ENCODE measurements around the gene PTS.

Gene PTS

DNA sequence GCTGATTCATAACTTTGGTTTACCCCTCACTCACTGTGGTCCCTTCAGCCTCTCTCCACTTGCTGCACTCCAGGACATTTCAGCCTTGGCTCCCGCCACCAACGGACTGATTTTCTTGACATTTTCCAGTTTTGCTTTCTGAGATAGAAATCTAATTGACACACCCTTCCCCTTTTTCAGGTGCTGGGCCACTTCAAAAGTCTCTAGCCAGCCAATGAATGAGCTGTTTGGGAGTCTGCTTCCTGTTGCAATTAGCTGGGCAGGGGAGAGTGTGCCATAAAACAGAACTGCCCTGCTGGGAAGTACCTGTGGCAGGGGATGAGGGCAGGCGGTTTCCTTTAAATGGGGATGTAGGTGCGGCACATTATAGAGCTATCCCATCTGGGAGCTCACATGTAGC lies 55.5 kb downstream of the PTS start:
- H3K4me3 ChIP-seq (ENCODE audit: low read length) = no peak overlapping the region
- no peak for TF ChIP-seq ZNF274 (IDR thresholded peaks at IDR 0.05; ENCODE audit: low read depth, low read length)
